Hindlimb muscle (tissue), 1 donor: ENCODE measurements around the gene INPP5A. TPM values are rescaled to one million over a fixed set of nuclear protein-coding genes. Genes with fewer than 3 reads are reported as not detected.

Source experiments
- DNase-seq: peaks from one replicate; pipeline ENCODE4 v3.0.0-alpha.2; 2013
- polyA plus RNA-seq: library from polyadenylated mRNA; unstranded; fragments of 120-200 nt; gene quantifications from one replicate; pipeline ENCODE4 v1.2.1, GENCODE V29; 2013; ENCODE audit not compliant: insufficient read length

Gene INPP5A
- polyA plus RNA-seq, 1 donor: 57.4 TPM

DNA sequence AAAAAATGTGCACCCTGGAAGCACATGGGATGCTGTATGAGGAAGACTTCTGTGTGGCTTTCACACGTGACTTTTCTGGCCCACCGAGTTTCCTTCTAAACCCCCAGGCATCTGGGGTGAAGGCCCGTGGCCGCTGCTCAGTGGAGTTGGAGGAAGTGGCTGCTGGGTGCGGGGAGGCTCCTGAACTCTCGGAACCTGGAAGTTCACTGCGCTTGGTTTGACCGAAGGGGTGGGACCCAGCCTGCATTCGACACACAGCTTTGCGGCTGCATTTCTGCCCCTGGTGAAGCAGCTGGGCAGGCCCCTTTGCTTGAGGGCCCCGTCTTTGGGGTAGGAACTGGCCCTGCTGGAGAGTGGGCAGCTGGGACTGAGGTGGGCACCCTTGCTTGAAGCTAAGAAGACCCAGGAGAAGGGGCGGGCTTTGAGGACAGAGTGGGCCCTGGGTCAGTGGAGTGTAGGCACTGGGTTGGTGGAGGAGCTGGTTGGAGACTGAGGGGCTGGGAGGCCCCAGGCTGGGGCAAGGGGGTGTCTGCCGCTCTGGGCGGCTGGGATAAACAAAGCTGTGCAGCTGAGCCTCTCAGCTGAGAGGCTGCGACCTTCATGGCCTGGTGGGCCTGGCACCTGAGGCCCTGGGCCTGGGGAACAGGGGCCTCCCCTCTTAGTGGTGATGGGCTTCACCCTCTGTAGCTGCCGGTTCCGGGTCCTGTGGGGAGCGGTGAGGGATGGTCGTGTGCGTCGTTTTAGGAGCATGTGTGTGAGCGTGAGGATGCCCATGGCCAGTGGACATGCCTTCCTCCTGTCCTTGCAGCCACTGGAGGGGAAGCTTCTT, 78.0 kb downstream of the INPP5A start:
- no peak for DNase-seq

DNA sequence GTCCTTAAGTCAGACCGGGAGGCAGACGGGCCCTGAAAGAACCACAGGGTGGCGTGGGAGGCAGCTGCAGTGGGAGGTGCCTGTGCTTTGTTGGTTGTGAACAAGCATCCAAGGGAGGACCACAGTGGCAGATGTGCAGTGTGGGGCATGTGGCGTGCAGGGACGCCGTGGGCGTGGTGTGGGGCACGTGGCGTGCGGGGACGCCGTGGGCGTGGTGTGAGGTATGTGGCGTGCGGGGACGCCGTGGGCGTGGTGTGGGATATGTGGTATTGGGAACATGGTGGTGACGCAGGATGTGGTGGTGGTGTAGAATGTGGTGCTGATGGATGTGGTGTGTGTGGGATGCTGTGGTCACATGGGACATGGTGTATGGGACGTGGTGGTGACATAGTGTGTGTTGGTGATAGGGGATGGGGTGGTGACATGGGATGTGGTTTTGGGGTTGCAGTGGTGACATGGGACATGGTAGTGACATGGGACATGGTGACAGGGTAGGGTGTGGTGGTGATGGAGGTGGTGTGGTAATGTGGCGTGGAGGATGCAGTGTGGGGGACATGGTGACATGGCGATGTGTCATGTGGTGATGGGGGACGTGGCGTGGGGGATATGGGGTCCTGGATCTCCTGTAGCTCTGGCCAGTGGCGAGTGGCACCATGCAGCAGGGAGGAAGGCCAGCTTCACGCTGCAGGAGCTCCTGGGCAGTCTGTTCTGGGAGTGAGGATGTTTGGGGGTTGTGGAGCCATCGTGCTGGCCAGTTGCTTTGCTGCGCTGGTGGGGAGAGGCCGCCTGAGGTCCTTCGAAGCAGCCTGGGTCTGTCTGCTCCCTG, 78.8 kb downstream of the INPP5A start:
- no peak for DNase-seq

DNA sequence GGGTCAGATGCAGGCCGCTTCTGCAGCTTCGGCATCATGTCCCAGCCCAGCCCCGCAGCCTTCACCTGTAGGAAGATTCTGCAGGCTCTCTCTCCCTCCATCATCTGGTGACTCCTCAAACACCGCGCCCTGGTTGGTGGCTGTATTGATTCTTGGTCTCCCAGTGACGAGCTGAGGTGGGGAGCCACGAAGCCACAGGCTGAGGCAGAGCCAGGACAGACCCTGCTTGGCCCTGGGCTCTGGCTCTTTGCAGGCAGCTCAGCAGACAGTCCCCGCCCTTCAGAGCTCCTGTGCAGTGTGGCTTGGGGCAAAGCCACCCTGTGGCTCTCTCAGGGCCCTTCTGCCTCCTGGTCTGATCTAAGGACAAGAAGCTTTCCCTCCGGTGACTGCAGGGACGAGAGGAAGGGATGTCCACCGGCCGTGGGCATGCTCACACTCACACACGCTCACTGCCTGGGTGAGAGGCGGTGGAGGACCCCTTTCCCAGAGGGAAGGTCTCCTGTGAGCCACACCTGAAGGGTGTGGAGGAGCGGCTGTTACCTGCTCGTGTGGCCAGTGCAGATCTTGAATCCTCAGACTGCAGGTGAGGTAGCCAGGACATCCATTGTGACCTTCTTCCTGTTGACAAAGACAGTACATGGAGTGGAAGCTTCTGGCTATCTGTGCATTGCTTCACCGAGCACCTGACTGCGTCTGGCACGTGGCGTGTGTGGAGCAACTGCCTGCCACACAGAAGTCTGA, 79.6 kb downstream of the INPP5A start:
- no peak for DNase-seq

DNA sequence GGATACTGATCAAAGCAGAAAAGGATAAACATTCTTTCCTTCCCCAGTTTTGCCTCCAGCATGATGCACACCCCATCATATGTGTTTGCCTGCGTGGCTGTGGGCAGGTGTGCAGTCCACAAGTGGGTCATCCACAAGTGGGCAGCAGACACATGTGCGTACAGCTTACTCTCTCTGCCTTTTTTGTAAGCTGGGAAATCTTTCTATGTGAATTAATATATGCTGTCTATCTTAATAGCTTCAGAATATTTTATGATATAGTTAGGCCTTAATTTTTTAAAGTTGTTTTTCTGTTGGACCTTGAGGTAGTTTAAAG, 80.1 kb downstream of the INPP5A start:
- DNase-seq: no peak

DNA sequence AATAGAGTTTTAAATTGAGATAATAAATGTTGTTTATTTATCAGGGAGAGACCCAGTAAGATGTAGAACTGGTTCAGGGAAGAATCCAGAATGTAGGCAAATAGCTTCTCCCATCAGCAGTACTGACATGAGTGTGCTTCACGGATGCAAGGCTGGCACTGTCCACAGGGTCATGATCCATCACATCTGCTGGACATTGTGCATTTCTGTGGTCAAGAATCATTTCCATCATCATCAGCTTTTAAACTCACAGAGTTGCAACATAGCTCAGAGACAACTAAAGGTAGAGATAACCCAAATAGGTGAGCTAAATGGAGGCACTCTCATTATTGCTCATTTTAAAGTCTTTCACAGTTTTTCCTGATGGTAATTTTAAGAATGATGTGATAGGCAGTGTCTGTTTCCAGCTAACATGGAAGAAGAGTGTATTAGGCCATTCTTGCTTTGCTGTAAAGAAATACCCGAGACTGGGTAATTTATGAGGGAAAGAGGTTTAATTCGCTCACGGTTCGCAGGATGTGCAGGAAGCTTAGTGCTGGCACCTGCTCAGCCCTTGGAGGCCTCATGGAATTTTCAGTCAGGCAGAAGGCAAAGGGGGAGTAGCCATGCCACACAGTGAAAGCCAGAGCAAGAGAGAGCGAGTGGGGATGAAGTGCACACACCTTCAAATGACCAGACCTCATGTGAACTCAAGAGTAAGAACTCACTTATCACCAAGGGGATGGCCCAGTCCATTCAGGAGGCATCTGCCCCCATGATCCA, 80.8 kb downstream of the INPP5A start:
- DNase-seq: no peak

DNA sequence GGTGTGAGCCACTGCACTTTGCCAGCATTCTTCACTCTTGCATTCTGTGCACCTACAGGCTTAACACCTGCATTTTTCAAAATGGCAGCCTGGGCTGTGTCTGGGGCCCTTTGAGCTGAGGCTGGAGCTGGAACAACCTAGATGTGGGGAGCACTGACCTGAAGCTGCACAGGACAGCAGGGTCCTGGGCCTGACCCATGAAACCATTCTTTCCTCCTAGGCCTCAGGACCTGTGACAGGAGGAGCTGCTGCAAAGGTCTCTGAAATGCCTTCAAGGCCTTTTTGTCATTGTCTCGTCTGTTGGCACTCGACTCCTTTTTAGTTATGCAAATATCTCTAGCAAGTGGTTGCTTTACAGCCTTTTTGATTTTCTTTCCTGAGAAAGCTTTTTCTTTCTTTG, 82.3 kb downstream of the INPP5A start:
- DNase-seq: no peak

DNA sequence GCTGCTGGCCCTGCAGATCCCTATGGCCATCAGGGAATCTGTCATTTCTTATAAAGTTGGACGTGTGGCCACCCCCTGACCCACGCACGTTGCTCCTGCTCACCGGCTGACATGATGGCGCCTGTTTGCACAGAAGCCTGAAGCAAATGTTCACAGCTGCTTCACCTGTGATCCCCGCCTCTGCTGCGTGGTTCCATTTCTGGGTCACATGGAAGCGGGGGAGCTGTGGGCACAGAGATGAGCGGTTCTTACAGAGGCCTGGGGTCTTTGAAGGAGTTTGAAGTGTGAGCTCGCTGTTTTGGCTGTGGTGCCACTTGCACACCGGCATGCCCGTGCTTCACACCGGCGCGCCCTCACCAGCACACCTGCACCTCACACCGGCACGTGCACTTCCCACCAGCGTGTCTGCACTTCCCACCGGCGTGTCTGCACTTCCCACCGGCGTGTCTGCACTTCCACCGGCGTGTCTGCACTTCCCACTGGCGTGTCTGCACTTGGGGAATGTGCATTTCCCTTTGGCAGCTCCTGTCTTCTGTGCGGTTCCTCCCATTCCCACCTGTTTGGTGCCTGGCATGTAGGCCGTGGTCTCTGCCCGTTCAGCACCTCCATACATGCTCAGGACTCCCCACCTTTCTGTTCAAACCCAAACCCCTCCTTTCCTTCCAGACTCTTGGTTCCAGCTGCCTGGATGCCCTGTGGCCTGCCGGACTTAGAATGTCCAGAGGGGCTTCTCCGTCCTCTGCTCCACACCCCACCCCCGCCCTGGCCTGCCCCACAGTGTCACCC, 86.7 kb downstream of the INPP5A start:
- DNase-seq: no peak

DNA sequence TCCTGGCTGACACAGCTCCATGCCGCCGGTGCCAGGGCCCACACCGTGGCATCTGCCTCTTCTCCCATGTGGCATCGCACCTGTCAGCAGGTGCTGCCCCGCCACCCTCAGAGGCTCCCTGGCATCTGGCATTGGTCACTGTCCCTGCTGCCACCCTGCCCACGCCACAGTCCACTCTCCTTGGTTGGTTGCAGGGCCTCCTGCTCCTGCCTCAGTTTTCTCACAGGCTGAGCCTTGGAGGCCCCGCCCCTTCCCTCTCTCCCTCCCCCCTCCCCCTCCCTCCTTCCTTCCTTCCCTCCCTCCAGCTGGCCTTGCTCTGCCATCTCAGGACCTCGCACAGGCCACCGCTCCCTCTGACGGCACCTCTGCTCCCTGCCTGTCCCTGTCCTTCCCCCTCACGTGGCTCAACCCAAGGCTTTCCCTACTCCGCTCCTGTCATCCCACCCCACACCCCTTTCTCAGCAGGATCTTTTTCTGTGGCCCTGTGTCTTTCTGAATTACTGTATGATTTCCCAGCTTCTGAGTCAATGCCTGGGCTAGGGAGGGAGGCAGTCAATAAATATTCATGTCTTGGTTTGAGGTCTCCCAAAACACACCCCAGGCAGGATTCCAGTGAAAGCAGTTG, 87.4 kb downstream of the INPP5A start:
- no peak for DNase-seq

DNA sequence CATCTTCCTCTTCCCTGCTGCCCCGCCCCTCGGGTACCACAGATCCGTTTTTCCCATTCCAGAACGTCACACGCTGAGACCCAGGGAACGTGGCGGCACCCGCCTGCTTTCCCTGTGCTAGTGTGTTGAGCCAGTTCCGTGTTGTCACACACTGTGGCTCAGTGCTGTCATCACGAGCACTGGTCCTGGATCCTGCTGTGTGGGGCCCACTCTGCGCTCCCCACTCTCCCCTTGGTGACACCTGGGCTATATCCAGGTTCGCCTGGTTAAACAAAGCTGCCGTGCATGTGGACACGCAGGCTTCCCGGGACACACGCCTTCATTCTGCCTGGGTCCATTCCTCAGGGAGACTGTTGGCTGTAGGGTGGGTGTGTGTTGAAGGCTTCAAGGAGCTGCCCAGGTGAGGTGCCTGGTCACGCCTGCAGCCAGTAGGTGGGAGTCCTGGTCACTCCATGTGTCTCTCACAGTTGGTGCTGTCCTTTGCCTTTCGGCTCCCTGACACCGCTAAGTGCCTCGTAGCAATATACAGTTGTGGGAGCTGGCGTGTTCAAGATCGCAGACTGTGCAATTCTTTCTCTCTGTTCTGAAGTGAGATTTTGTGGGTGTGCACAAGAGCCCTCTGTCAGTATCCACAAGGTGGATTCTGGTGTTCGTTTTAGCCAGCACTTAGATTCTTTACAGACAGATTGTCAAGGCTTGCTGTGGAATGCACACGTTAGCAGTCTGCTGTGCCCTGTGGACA, 88.6 kb downstream of the INPP5A start:
- no peak for DNase-seq

DNA sequence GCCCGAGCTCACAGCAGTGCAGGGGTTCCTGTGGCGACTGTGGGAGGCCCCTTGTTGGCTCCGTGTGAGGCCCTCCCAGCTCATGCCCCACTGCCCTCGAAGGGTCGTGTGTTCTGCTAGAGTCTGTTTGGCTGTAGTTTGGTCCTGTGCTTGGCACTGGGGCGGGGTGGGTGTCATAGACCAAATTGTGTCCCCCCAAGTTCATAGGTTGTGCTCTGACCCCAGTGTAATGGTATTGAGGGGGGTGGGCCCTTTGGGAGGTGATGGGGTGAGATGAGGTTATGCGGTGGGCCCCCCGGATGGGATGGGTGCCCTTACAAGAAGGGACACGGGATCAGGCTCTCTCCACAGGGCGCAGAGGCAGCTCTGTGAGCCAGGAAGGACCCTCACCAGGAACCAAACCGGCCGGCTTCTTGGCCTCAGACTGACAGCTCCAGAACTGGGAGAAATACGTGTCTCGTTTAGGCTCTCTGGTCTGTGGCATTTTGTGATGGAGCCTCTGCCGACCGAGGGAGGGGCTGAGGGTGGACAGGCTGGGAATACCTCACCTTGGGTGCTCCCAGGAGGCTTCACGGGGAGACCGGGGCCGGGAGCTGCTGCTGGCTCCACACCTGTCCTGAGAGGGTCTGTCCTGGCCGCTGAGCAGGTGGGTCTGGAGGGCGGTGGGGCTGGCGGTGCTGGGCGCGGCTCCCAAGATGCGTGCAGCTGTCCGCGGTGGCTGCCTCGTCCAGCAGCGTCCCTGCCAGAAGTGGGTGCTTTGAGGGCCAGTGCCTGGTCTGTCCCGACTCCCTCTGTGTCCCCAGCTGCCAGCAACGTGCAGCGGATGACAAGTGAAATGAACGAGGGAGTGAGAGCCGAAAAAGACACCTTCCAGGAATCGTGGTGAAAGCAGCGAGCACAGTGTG, 89.4 kb downstream of the INPP5A start:
- no peak for DNase-seq

DNA sequence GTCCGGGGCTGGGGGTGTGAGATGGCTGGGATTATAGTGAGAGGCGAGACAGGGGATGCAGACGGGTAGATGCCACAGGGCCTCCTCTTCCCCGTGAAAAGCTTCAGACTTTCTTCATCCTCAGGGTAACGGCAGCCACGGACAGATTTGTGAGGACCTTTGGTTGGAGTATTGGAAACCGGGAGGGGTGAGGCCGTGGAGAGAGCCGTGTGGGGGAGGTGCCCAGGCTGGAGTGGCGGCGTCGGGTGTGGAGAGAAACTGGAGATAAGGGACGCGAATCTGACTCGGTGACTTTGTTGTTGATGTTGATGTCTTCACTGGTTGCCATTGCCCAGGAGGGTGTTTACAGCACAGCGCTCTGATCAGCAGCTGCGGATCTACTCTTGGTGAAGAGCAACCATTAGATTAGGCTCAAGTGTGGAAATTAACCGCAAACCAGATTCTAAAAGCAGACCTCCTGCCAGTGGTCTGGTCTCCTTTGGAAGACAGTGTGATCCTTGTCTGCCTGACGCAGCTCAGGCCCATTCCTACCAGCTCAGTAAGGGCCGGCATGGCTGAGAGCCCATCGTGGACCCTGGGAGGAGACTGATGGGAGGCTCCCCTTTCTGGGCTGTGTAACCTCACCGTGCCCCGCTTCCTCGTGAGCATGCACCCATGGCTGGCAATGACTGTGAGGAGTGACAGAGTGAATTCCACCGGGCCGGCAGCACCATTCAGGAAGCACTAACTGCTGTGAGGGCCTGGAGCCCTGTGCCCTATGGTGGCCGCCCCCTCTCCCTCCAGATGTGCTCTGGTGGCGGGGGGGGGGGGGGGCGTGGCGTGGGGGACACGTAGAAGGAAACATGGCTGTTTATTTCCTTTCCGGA, 90.3 kb downstream of the INPP5A start:
- DNase-seq: no peak

DNA sequence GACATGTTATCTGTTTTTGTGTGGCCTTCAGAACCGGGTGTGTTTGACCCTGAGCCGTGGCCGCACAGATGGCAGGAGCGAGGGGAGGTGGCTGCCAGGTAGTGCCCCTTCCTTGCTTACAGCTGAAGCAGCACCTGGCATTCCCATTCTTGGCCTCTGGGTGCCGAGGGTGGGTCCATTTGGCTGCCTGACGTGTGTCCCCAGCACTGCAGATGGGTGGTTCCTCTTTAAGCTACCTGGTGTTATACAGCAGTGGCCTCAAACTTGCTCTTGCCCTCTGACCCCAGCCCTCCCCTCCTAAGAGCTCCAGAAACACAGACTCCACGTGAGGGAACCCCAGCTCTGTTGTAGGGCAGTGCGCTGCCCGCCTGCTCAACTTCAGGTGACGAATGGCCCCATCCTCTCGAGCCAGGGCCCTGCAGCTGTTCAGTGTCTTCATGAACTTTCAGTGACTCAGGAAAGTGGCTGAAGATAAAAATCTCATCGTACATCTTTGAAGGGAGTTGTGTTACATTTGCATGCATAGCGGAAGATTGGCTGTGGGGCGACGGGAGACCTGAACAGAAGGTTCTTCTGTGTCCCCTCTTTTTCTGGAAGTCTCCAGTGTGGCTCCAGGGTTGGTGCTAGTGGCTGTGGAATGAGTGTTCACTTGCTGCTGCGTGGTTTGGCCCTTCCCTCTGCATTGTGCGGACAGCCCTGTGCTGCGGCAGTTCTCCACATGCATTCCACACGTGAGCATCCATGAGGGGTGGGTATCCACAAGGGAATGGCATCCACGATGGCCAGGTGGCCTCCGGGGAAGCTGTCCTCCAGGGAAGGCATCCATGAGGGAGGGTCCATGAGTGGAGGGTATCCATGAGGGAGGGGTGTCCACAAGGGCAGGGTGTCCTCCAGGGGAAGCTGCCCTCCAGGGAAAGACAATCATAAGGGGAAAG, 91.6 kb downstream of the INPP5A start:
- no peak for DNase-seq

DNA sequence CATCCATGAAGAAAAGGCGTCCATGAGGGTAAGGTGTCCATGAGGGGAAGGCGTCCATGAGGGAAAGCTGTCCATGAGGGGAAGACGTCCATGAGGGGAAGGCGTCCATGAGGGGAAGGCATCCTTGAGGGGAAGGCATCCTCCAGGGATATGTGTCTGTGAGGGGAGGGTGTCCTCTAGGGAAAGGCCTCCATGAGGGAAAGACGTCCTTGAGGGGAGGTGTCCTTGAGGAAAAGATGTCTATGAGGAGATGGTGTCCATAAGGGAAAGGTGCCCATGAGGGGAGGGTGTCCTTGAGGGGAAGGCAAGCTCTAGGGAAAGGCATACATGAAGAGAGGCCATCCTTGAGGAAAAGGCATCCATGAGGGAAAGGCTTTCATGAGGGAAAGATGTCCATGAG, 92.6 kb downstream of the INPP5A start:
- no peak for DNase-seq

DNA sequence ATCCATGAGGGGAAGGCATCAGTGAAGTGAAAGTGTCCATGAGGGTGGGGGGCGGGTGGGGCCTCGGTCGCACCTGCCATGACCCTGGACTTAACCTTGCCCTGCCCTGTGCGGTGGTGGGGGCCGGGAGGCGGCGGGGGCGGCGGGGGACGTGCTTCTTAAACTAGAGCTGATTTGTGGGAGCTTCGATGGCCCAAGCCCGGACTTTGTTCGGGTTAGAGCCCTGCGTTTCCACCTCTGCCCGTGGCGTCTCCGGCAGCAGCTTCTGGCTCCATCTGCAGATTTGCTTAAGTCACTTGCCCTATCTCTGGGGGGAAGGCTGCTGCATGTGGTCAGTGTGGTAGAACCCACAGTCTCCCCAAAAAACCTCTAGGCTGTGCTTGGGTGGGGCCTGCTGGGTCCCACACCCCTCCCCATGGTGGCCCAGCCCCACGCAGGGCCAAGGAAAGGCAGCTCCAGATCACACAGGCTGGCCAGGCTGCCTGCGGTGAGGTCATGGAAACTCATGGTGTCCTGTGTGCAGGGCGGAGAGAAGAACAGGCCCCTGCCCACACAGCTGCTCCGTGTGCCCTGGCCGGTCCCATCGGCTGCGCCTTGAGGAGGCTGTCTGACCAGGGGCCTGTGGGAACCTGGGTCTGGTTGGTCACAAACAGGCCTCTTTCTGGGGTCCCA, 93.2 kb downstream of the INPP5A start:
- DNase-seq: peak; percentile 80

DNA sequence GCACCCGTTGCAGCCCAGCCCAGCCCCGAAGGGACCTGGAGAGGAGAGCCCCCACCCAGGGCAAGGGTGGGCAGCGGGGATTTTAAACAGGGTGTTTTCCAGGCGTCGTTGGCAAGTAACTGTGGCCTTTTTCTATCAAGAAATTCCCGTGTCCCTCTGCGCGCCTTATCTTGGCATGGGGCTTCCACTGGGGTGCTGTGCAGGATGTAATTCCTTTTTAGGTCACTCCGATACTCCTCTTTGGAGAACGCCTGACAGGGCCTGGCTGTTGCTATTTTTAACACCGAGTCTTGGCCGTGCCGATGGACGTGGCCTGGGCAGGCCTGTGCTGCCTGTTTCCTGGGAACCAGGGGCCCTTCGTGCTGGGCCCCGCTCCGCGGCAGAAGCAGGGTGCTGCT, 93.8 kb downstream of the INPP5A start:
- DNase-seq: peak; percentile 49

DNA sequence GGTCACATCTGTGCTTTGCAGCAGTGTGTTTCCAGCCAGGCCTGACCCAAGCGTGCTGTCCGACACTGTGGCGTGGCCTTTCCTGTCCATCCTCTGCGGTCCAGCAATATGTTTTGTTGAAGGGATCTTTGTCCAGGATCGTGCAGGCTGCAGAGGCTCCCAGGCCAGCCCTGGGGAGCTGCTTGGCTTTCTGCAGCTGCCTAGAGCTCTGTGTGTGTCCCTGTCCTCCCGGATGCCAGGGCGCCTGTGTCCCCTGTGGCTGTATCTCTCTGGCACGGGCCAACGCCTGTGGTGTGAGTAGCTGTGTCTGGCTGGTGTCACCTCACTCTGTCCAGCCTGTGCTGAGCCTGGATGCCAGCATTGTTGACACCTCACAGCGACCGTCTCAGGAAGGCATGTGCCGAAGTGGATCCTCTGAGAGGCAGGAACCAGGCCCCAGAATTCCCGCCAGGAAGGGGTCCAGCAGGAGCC, 94.5 kb downstream of the INPP5A start:
- no peak for DNase-seq
